HCT116 (cell line): ENCODE measurements around the gene ENTPD7.

ENCODE experiments used
- EGR1 ChIP-seq: IDR thresholded peaks from 2 replicates; pipeline ENCODE4 v1.6.1; 2012; ENCODE audit warnings: low read depth
- EZH2 ChIP-seq: fragments of 200-600 bp; sonication (generic); IDR thresholded peaks from 2 replicates; pipeline ENCODE4 v1.6.1; 2017; ENCODE audit warnings: antibody characterized with exemption, mixed run types
- POLR2A ChIP-seq: IDR thresholded peaks from 2 replicates; pipeline ENCODE4 v1.7.0; 2011; ENCODE audit warnings: borderline replicate concordance; ENCODE audit not compliant: insufficient read depth, insufficient read length; ENCODE audit errors: extremely low read depth
- POLR2AphosphoS5 ChIP-seq: IDR thresholded peaks from 2 replicates; pipeline ENCODE4 v1.6.1; 2011; ENCODE audit warnings: mild to moderate bottlenecking, low read depth, low read length, moderate library complexity
- RAD21 ChIP-seq: IDR thresholded peaks from 2 replicates; pipeline ENCODE4 v1.6.1; 2012; ENCODE audit warnings: low read depth, mild to moderate bottlenecking
- REST ChIP-seq: IDR thresholded peaks from 2 replicates; pipeline ENCODE4 v1.6.1; 2012; ENCODE audit warnings: low read depth
- YY1 ChIP-seq: IDR thresholded peaks from 2 replicates; pipeline ENCODE4 v1.6.1; 2011; ENCODE audit warnings: low read length, low read depth, moderate library complexity, mild to moderate bottlenecking; ENCODE audit not compliant: insufficient replicate concordance; ENCODE audit errors: extremely low read depth
- ZBTB33 ChIP-seq: IDR thresholded peaks from 2 replicates; pipeline ENCODE4 v1.6.1; 2011; ENCODE audit warnings: mild to moderate bottlenecking, low read length, moderate library complexity; ENCODE audit not compliant: insufficient replicate concordance; ENCODE audit errors: extremely low read depth
- ZFX ChIP-seq: fragments of 450-650 bp; IDR thresholded peaks from 2 replicates; pipeline ENCODE4 v1.6.1; 2017
- TF ChIP-seq, protein P1 (sequence below), 3 experiments: fragments of 200-600 bp in 1 of 3; sonication (generic) in 1 of 3; IDR thresholded peaks in 2 of 3; conservative IDR thresholded peaks in 1 of 3; 2 replicates each; pipeline ENCODE4 v1.5.1; 2012 to 2017; ENCODE audit warnings: low read depth in 2 of 3, low read length in 2 of 3, antibody characterized with exemption in 1 of 3, borderline replicate concordance in 1 of 3, control low read depth in 1 of 3, mild to moderate bottlenecking in 1 of 3, mixed read lengths in 1 of 3, mixed run types in 1 of 3, moderate library complexity in 1 of 3; ENCODE audit not compliant: insufficient read depth in 1 of 3
- TF ChIP-seq, protein P2 (sequence below): IDR thresholded peaks from 2 replicates; pipeline ENCODE4 v1.6.1; 2012

- TF ChIP-seq RAD21 (no peak), EZH2 (no peak), YY1 (no peak), ZFX (no peak), POLR2AphosphoS5 (no peak), REST (no peak), EGR1 (no peak), ZBTB33 (no peak), POLR2A (no peak)
- TF ChIP-seq, protein P1, sequence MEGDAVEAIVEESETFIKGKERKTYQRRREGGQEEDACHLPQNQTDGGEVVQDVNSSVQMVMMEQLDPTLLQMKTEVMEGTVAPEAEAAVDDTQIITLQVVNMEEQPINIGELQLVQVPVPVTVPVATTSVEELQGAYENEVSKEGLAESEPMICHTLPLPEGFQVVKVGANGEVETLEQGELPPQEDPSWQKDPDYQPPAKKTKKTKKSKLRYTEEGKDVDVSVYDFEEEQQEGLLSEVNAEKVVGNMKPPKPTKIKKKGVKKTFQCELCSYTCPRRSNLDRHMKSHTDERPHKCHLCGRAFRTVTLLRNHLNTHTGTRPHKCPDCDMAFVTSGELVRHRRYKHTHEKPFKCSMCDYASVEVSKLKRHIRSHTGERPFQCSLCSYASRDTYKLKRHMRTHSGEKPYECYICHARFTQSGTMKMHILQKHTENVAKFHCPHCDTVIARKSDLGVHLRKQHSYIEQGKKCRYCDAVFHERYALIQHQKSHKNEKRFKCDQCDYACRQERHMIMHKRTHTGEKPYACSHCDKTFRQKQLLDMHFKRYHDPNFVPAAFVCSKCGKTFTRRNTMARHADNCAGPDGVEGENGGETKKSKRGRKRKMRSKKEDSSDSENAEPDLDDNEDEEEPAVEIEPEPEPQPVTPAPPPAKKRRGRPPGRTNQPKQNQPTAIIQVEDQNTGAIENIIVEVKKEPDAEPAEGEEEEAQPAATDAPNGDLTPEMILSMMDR (IDR thresholded peaks at IDR 0.05 in 2 of 3, conservative IDR thresholded peaks at IDR 0.05 in 1 of 3; ENCODE audit: borderline replicate concordance in 1 of 3, insufficient read depth in 1 of 3, low read depth in 2 of 3, low read length in 2 of 3): no peak
- TF ChIP-seq, protein P2, sequence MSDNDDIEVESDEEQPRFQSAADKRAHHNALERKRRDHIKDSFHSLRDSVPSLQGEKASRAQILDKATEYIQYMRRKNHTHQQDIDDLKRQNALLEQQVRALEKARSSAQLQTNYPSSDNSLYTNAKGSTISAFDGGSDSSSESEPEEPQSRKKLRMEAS: no peak
Observed at GRCh38 chr10:99611326-99611725, 48.0 kb upstream of the ENTPD7 start.
